Measurements from ENCODE around the gene YWHAE.
"Not testable (repeated sequence)": the region's sequence is repeated elsewhere in the genome, so short reads cannot be mapped to it uniquely, and the experiment has no call there.

The YWHAE gene

DNA sequence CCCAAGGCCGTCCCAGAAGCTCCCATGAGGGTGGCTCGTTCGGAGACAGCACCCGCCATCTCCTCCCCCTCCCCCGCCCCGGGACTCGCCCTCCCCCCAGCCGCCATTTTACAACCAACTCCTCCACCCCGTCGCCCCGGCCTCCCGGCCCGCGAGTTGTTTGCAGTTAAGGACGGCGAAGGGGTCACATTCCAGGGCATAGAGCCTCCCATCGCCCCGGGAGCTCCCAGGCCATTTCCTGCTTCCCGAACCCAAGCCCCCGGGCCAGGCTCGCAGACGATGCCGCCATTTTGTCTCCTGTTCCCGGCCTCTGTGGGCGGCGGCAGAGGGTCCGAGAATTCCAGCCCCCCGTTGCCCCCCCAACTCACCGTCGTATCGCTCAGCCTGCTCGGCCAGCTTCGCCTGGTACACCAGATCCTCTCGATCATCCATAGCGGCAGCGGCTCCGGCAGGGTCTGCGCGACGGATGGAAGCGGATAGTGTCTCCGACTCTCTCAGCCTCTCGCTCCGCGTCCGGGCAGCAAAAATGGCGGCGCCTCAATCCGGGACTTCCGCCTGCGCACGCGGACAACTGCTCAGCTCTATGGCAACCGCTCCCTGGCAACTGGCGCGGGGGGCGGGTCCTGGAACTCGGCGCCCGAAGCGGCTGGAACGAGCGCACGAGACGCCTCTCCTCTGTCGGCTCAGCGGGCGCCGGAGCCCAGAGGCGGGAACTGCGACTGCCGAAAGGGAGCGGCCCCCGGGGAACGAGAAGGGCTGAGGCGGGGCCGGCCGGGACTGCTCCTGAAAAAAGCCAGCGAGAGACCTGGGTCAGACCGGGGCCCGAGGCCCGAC is at the start of gene YWHAE:
TSS of gene YWHAE (minus strand) at position 544 of the 834 bp plus-strand sequence. CDS start at position 432, 112 bp downstream.
- DNase-seq, result peak; percentile 96

DNA sequence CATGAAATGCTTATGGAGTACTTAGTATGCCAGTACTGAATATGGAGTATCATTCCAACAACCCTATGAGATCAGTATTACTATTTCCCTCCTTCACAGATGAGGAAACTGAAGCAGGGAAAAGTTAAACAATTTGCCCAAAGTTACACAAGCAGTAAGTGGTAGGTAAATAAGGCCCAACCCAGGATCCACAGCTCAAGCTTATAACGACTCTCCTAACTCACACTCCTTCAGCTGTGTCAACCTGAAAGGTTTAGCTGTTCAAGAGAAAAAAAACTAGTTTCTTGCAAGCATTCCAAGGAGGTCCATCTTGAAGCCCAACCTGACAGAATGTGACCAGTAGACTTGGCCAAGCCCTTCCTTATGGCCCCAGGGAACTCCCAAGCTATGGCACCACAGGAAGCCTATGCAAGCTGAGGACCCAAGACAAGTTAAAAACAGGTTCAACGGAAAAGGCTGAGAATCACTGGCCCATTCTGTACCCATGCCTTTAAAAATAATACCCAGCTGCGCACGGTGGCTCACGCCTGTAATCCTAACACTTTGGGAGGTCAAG is 49.5 kb upstream of the YWHAE start:
- no peak for DNase-seq

DNA sequence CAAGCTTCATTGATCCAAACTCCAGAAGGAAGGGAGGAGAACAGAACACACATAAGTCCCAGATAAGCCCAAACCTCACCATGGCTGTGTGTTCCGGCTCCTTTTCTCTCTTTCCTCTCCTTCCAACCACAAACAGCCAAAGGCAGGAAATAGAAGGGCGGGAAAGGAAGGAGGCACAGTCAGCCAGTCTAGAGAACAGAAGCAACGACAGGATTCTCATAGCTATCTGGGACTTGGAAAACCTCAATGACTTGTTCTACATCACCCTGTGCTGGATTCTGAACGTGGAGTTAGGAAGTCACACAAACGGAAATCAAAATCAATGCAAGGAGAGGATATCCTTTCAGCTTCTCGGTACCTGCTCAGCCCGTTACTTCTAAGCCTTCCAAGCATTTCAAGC is 47.0 kb upstream of the YWHAE start:
- no peak for DNase-seq

DNA sequence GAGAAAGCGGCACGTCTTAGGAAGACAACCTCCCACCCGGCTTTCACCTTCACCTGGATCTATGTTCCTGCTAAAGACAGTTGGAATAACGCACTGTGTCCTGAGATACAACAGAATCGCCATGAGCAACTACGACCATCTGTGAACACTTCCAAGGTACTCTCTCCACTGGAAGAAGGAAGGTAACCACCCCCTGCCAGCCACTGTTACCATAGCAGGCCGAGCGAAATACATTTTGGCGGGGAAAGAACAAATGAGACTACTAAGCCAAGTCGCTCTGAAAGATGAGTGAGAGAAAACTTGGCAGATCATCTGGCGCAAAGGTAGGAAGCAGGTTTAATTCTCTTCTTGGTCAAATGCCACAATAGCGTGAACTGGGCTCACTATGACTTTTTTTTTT is 46.2 kb upstream of the YWHAE start:
- no peak for DNase-seq

DNA sequence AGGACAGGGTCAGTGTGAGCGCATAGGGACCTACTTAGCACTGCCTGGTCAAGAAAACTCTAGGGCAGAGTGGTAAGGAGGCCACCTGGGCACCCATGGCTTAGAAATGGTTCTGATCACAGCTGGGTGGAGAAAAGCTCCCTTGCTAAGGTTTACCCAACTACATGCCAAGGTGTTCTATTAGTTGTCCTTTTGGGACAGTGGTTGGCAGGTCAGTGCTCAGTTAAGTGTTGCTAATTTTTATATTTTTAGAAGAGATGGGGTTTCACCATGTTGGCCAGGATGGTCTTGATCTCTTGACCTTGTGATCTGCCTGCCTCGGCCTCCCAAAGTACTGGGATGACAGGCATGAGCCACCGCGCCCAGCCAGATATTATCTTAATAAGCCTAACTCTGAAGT is 45.7 kb upstream of the YWHAE start:
- not testable (repeated sequence) for DNase-seq

DNA sequence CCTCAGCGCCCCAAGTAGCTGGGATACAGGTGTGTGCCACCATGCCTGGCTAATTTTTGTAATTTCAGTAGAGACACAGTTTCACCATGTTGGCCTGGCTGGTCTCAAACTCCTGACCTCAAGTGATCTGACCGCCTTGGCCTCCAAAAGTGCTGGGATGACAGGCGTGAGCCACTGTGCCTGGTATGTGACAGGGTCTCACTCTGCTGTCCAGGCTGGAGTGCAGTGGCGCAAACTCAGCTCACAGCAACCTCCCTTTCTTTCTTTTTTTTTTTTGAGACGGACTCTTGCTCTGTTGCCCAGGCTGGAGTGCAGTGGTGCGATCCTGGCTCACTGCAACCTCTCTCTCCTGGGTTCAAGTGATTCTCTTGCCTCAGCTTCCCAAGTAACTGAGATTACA is 42.7 kb upstream of the YWHAE start:
- not testable (repeated sequence) for DNase-seq

DNA sequence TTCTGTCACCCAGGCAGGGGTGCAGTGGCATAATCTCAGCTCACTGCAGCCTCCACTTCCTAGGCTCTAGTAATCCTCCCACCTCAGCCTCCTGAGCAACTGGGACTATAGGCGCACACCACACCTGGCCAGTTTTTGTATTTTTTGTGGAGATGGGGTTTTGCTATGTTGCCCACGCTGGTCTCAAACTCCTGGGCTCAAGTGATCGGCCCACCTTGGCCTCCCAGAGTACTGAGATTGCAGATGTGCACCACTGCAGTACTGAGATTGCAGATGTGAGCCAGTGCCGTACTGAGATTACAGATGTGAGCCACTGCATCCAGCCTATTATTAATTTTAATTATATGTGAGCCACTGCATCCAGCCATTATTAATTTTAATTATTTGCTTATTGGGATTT is 42.2 kb upstream of the YWHAE start:
- DNase-seq, result no peak

DNA sequence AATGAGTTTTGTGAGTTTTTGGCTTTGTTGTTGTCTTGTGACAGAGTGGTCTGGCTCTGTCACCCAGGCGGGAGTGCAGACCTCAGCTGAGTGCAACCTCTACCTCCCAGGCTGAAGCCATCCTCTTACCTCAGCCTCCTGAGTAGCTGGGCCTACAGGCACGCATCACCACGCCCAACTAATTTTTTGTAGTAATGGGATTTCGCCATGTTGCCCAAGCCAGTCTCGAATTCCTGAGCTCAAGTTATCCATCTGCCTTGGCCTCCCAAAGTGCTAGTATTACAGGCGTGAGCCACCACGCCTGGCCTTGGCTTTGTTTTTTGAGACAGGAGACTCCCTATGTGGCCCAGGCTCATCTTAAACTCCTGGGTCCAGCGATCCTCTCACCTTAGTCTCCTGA is 40.9 kb upstream of the YWHAE start:
- no peak for DNase-seq

DNA sequence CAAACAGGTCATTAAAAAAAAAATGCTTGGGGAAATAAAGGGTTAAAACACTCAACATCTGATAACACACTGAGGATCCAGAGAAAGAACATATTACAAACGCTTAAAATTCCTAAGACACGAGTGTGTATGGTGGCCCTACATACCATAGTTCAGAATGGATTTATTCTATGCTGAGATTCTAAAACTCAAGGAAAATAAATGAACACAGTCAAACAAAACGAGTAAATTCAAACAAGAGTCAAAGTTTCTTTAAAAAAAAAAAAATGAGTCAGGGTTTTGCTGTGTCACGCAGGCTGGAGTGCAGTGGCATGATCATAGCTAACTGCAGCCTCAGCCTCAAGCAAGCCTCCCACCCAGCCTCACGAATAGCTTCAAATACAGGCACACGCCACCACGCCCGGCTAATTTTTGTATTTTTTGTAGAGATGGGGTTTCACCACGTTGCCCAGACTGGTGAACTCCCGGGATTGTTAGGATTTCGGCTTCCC is 38.6 kb upstream of the YWHAE start:
- no peak for DNase-seq

DNA sequence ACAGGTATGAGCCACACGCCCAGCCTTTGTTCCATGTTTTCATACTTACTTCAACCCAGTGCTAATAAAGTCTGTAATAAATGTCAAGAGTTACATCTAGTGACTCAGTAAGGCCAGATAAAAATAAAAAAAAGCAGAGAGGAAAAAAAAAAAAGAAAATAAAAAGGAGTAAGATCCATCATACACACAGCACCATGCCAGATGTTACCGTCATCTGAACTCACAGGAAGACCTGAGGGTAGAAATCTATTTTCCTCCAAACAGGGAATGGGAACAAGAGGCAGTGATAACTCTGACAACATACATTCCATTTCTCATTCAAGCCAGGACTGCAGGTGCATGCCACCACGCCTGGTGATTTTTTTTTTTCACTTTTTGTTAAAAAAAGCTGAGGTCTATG is 35.3 kb upstream of the YWHAE start:
- DNase-seq, result no peak

DNA sequence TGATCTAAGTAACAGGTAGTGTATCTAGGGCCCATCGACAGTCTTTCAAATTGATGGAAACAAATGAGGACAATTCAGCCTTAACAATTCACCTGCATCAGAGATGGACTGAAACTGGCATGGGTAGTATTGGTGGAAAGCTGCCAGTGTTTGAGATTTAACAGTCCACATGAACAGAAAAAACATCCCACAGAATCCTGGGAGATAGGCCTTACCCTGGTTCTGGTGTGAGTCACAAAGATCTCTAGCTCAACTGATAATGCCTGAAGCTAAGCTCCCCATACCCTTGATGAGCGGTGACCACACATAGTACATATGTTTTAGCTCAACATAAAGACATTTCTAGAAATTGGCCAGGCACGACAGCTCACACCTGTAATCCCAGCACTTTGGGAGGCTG is 34.1 kb upstream of the YWHAE start:
- DNase-seq, result no peak

DNA sequence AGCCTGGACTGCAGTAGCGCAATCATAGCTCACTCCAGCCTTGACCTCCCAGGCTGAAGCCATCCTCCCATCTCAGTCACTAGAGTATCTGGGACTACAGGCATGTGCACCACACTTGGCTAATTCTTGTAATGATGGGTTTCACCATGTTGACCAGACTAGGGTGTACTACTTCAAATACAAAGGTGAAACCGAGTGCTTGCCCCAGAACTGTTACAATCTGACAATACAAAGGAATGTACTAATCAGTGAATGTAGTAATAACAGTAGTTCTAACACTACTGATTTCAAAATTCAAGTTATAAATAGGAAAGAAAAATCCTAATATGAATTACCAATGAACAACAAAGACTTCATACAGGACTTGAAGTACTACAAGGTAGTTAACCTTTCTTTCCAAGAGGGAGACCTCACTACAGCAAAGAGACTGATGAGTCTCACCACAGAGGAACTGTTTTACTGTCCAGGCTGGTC is 31.6 kb upstream of the YWHAE start:
- DNase-seq, result no peak

DNA sequence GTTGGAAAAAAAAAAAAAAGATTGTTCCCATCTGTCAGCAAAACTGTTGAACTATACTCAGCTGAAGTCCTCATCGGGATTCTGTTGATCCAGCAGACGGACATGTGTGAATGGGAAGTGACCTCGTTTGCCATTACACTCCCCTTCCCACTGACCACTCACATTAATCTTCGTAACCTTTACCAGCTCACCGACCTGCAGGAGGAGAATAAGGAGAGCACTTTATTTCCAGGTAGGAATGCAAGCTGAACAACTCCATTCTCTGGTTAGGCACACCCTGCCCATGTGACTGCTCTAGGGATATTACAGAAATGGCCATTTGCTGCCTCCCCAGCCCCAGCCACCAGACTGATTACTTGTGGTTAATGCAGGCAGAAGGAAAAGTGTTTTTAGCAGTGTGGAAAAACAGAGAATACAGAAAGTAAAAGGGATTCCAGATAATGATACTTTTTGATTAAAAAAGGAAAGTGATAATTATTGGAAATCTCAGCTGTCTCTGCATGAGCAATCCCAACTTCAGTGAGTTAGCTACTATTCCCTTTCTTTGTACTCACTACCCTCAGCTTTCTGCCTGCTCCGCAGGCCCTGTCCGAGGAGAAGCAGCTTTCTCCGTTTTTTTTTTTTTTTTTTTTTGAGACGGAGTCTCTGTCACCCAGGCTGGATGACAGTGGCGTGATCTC is 23.6 kb upstream of the YWHAE start:
- no peak for DNase-seq

DNA sequence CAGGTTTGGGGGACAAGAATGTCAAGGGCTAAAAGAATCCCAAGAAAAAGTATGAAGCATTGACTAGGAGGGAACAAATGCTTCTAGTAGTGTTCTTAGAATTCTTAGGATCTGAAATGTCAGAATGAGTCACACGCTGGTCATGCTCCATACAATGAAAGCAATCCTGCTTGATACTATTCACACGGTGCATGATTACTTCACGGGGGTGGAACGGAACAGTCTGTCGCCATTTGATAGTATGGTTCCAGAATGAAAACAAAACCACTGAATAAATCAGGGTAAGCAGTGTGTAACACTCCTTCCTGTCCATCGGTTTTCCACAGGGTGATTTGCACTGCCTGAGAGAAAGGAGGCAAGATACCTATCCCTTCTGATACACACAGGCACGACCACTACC is 22.9 kb upstream of the YWHAE start:
- DNase-seq, result no peak

DNA sequence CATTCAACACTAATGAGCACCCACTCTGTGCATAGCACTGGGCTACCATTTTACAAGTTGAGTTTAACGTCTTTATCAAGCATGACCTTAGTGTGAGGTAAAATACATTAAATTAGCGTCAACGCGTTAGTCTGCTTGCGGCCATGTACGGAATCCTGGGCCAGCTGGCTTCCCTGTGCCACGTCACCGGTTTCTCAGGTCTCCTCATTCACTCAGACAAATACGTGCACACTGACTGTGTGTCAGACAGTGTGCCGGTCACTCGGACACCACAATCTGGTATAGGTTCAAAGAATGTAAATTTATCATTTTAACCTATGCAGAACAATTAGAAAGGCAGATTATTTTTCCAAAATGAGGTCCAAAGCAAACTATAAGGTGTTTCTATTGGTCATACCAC is 21.4 kb upstream of the YWHAE start:
- no peak for DNase-seq

DNA sequence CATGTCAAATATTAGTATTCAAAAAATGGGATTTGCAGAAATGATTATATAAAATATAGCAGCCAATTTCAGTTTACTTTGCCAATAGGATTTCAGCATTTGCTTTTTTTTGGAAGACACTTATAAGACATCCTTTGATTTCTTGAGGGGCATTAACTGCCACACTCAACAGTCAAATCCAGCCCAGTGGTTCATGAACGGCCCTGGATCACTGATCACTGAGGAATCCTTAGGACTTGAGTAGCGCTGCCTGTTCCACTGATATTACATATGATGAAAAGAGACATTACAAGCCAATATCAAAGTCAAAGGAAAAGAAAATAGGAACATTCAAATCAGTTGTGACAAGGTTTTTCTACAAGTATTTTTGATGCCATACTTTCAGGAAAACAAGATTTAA is 21.0 kb upstream of the YWHAE start:
- no peak for DNase-seq

DNA sequence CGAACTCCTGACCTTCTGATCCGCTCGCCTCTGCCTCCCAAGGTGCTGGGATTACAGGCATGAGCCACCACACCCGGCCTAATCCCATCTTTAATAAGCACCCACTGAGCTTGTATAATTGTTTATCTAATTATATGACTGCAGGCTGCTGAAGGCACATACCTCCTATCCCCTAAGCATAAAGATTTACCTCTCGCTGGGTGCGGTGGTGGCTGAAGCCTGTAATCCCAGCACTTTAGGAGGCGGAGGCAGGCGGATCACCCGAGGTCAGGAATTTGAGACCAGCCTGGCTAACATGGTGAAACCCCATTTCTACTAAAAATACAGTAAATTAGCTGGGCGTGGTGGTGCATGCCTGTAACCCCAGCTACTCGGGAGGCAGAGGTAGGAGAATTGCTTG is 20.1 kb upstream of the YWHAE start:
- DNase-seq, result no peak

DNA sequence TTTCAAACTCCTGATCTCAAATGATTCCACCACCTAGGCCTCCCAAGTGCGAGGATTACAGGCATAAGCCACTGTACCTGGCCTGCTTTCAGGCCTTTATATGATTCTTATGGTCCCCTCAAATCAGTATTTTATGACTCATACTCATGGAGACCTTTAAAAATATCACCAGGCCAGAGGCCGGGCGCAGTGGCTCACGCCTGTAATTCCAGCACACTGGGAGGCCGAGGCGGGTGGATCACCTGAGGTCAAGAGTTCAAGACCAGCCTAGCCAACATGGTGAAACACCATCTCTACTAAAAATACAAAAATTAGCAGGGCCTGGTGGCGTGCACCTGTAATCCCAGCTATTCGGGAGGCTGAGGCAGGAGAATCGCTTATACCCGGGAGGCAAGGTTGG is 18.5 kb upstream of the YWHAE start:
- not testable (repeated sequence) for DNase-seq

DNA sequence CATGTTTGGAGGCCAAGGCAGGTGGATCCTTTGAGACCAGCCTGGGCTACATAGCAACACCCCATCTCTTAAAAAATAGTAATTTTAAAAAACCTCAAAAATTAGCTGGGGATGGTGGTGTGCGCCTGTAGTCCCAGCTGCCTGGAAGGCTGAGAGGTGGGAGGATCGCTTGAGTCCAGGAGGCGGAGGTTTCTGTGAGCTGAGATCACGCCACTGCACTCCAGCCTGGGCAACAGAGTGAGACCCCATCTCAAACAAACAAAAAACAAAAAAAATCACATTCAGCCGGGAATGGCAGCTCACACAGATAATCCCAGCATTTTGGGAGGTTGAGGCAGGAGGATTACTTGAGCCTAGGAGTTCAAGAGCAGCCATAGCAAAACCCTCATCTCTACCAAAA is 16.4 kb upstream of the YWHAE start:
- no peak for DNase-seq

DNA sequence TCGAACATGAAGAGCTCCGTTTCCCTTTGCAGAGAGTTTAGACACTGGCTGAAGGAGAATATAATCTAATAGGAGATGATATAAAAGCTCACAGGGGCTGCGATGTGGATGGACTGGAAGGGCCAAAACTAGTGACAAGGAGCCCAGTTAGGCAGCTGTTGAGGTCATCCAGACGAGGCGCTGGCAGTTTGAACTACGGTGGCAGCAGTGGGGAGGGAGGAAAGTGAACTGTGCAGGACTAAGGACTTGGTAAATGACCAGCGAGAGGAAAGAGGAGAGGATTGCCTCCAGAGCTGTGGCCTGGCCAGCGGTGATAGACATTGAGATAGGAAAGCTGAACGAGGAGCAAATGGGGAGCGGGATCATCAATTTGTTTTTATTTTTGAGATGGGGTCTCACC is 14.6 kb upstream of the YWHAE start:
- DNase-seq, result no peak

DNA sequence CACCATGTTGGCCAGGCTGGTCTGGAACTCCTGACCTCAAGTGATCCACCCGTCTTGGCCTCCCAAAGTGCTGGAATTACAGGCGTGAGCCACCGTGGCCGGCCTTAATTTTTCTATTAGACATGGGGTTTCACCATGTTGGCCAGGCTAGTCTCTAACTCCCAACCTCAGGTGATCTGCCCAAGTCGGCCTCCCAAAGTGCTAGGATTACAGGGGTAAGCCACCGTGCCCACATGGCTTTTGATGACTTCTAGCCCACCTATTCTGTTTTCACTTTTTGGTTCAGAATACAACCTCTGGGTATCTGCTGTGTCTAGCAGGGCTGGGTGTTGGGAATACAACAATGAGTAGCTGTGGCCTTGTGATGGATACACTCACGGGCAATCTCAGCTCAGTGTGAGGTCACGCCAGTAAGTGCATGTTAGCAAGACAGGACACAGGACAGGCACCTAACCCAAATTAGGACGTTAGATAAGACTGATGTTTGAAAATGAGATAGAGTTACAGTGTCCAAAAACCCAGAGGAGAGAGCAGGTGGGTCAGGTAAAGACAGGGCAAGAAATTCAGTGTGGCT is 14.1 kb upstream of the YWHAE start:
- no peak for DNase-seq

DNA sequence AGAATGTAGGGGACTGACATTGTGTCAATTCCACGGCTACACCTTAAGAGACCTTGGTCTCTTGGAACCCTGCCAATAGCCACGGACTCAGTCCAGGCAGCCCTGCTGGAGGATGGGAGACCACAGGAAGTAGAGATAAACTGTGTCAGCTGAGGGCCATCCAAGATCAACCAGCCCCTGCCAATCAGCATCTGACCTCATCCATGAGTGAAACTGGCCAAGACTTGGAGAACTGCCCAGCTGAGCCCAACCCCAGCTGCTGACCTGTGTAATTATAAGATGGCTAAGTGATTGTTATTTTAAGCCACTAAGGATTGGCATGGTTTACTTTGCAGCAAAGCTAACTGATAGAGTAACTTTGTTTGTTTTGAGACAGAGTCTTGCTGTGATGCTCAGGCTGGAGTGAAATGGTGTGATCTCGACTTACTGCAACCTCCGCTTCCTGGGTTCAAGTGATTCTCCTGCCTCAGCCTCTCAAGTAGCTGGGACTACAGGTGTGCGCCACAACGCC is 13.3 kb upstream of the YWHAE start:
- DNase-seq, result no peak
